Measurements from ENCODE around the gene TOR1AIP2. TPM values are rescaled to one million over a fixed set of nuclear protein-coding genes. Genes with fewer than 3 reads are reported as not detected.

TOR1AIP2 gene
- total RNA-seq, 1 donor from 2014 or later, result 88.5 TPM

DNA sequence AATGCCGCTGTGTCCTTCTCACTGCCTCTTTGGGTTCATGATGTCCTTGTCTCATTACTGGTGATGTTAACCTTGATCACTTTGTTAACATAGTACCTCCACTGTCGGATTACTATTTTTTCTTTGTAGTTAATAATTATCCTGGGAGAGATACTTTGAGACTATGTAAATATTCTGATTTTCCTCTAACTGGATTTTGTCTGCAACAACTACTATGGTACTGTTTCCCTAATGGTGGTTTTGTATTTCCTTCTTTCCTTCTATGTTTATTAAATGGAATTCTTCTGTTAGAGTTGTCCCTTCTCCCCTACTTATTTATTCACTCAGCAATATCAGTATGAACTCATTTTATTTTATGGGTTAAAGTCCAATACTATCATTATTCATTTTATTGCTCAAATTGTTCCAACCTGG, 4.2 kb downstream of the TOR1AIP2 start:
- no peak overlapping the region for H3K4me3 ChIP-seq
- ATAC-seq (no peak), DNase-seq (no peak)
- peaks cover 26% of the 10 kb centered on the region for H3K36me3 ChIP-seq
- H3K4me1 ChIP-seq, result peaks cover 37% of the 10 kb centered on the region
- TF ChIP-seq, protein P1, sequence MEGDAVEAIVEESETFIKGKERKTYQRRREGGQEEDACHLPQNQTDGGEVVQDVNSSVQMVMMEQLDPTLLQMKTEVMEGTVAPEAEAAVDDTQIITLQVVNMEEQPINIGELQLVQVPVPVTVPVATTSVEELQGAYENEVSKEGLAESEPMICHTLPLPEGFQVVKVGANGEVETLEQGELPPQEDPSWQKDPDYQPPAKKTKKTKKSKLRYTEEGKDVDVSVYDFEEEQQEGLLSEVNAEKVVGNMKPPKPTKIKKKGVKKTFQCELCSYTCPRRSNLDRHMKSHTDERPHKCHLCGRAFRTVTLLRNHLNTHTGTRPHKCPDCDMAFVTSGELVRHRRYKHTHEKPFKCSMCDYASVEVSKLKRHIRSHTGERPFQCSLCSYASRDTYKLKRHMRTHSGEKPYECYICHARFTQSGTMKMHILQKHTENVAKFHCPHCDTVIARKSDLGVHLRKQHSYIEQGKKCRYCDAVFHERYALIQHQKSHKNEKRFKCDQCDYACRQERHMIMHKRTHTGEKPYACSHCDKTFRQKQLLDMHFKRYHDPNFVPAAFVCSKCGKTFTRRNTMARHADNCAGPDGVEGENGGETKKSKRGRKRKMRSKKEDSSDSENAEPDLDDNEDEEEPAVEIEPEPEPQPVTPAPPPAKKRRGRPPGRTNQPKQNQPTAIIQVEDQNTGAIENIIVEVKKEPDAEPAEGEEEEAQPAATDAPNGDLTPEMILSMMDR (IDR thresholded peaks at IDR 0.05), result no peak
- no peak overlapping the region for H3K27ac ChIP-seq
- no peaks in the 10 kb centered on the region for H3K9me3 ChIP-seq
- H3K27me3 ChIP-seq, result no peaks in the 10 kb centered on the region
- intact Hi-C loops (cut with DNase I), result no loop called here

- Histone ChIP-seq H3K4me1 (peaks cover 34% of the 10 kb centered on the region), H3K27me3 (no peaks in the 10 kb centered on the region), H3K27ac (no peak overlapping the region), H3K4me3 (no peak overlapping the region), H3K9me3 (no peaks in the 10 kb centered on the region), H3K36me3 (peaks cover 35% of the 10 kb centered on the region)
- intact Hi-C loops (cut with DNase I), result no loop called here
- TF ChIP-seq, protein P1 (IDR thresholded peaks at IDR 0.05), result no peak
- ATAC-seq (no peak), DNase-seq (no peak)
Observed at GRCh38 chr1:179872558-179872957, 5.0 kb downstream of the TOR1AIP2 start.

GRCh38 chr1:179871940-179872339, 5.7 kb downstream of the TOR1AIP2 start:
- Histone ChIP-seq H3K9me3 (no peaks in the 10 kb centered on the region), H3K27me3 (no peaks in the 10 kb centered on the region), H3K4me1 (peaks cover 34% of the 10 kb centered on the region), H3K27ac (no peak overlapping the region), H3K4me3 (no peak overlapping the region), H3K36me3 (peaks cover 40% of the 10 kb centered on the region)
- intact Hi-C loops (cut with DNase I), result no loop called here
- TF ChIP-seq, protein P1 (IDR thresholded peaks at IDR 0.05), result no peak
- DNase-seq (no peak), ATAC-seq (no peak)

DNA sequence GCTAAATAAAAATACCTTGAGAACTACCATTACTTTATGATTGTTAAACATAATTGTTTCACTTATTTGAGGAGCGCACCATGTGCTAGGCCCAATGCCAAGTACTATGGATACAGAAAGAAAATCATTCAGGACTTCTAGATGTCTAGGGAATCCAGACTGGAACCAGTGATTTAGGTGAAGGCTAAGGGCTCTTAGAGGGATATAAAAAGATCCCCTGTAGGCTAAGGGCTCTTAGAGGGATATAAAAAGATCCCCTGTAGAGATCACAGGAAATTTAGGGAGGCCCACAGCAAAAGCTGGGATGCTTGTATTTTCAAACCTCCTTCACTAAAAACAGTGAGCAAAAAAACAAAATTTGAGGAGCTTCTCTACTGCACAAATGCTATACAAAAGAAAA, 6.7 kb downstream of the TOR1AIP2 start:
- TF ChIP-seq, protein P1 (IDR thresholded peaks at IDR 0.05), result no peak
- no peak overlapping the region for H3K27ac ChIP-seq
- H3K4me3 ChIP-seq, result no peak overlapping the region
- H3K9me3 ChIP-seq, result no peaks in the 10 kb centered on the region
- intact Hi-C loops (cut with DNase I), result no loop called here
- peaks cover 49% of the 10 kb centered on the region for H3K36me3 ChIP-seq
- H3K27me3 ChIP-seq, result no peaks in the 10 kb centered on the region
- H3K4me1 ChIP-seq, result peaks cover 23% of the 10 kb centered on the region
- ATAC-seq, result no peak
- no peak for DNase-seq

DNA sequence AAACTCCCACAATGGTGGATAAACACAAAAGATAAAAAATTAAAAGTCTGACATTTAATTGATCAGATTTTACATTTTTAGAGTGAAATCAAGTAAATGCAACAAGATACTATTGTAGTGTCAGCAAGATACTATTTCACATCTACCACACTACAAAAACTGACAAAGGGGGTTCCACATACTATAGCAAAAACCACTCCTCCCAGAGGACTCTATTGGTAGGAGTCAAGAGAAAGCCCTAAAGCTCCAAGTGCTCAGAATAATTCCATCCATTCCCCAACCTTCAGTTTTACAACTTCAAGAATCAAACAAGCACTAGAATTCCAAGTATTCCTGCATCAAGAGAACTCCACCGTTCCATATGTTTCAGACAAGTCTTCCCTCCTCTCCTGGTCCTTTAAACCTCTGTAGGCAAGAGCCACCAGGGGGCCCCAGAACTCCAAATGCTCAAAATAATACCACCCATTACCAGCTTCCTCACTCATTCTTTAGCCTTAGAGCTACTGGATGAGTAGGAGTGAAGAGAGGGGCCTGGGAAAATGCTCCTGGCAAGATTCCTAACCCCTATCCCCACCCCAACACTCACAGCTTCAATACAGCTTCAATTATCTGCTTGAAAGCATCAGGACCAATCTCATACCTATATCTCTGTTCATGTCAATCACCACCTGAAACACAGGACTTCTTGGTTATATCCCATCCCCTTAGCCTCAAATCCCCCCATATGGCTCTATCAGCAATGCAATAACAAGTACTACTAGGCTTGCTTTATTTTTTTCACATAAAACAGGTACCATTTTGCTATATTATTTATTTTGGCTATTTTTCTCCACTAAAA, 9.9 kb downstream of the TOR1AIP2 start:
- no peaks in the 10 kb centered on the region for H3K27me3 ChIP-seq
- no peak for DNase-seq
- H3K36me3 ChIP-seq, result peaks cover 59% of the 10 kb centered on the region
- peaks cover 9% of the 10 kb centered on the region for H3K4me1 ChIP-seq
- ATAC-seq, result peak; percentile 83
- H3K4me3 ChIP-seq, result no peak overlapping the region
- TF ChIP-seq, protein P1 (IDR thresholded peaks at IDR 0.05), result peak; percentile 65
- intact Hi-C loops (cut with DNase I), result no loop called here
- H3K27ac ChIP-seq, result no peak overlapping the region
- no peaks in the 10 kb centered on the region for H3K9me3 ChIP-seq

Data from upper lobe of right lung (tissue), 1 donor.